H1 (cell line): Measurements from ENCODE around the gene SLC6A17. TPM values are rescaled to one million over a fixed set of nuclear protein-coding genes. Genes with fewer than 3 reads are reported as not detected.

Experiments
- CTCF ChIA-PET: fragments of 300-600 bp; sonication (Branson Sonifier 250); formaldehyde crosslinking; loops from one replicate; lab custom pipeline; 2021; ENCODE audit not compliant: partially characterized antibody; lab: Charles Lee
- POLR2A ChIA-PET: fragments of 300-600 bp; sonication (Branson Sonifier 250); formaldehyde crosslinking; loops from one replicate; lab custom pipeline; 2021; ENCODE audit warnings: inconsistent platforms; ENCODE audit not compliant: partially characterized antibody; lab: Charles Lee
- DNase-seq, 2 experiments: peaks; one replicate each; pipeline versions ENCODE4 v3.0.0 to v3.0.0-alpha.2; 2010 to 2022; ENCODE audit warnings: low spot score in 2 of 2, low read depth in 1 of 2, mixed read lengths in 1 of 2
- FAIRE-seq: peaks from 2 replicates; lab custom pipeline; 2011; peaks lifted over from hg19 to GRCh38; lab: Jason Lieb, UNC
- H2AFZ ChIP-seq: 2 replicates; pipeline ENCODE4 v1.8.1; 2012; ENCODE audit warnings: low read length, inconsistent platforms
- H2AK5ac ChIP-seq: 2 replicates; pipeline ENCODE4 v1.6.1; 2013; ENCODE audit warnings: low read depth, low read length
- H2BK120ac ChIP-seq: replicated peaks from 2 replicates; pipeline ENCODE3; 2013; ENCODE audit warnings: low read depth, low read length, inconsistent platforms
- H2BK12ac ChIP-seq: 2 replicates; pipeline ENCODE4 v1.6.1; 2013; ENCODE audit warnings: low read depth, low read length
- H2BK15ac ChIP-seq: 2 replicates; pipeline ENCODE4 v1.6.1; 2013; ENCODE audit warnings: low read length
- H2BK20ac ChIP-seq: 2 replicates; pipeline ENCODE4 v1.6.1; 2013; ENCODE audit warnings: low read length
- H2BK5ac ChIP-seq: 2 replicates; pipeline ENCODE4 v1.6.1; 2013; ENCODE audit warnings: low read depth, low read length
- H3K14ac ChIP-seq: 2 replicates; pipeline ENCODE4 v1.6.1; 2013; ENCODE audit warnings: inconsistent platforms; ENCODE audit not compliant: insufficient read length
- H3K18ac ChIP-seq: 2 replicates; pipeline ENCODE4 v1.6.1; 2013; ENCODE audit warnings: low read length; ENCODE audit errors: extremely low read depth
- H3K23ac ChIP-seq: 2 replicates; pipeline ENCODE4 v1.6.1; 2013; ENCODE audit warnings: inconsistent platforms; ENCODE audit not compliant: insufficient read length
- H3K23me2 ChIP-seq: 2 replicates; pipeline ENCODE4 v1.6.1; 2013; ENCODE audit warnings: low read depth, low read length
- H3K27ac ChIP-seq: 2 replicates; pipeline ENCODE4 v1.6.1; 2011; ENCODE audit warnings: low read depth, low read length, inconsistent platforms
- H3K27me3 ChIP-seq, 4 experiments: replicated peaks in 1 of 4; 1 replicate in 1 of 4; 2 replicates in 3 of 4; pipeline versions ENCODE4 v1.6.1 to v1.8.1; 2011 to 2013; ENCODE audit warnings: low read length in 3 of 4, mild to moderate bottlenecking in 3 of 4, inconsistent platforms in 2 of 4, mixed read lengths in 2 of 4, moderate library complexity in 1 of 4; ENCODE audit not compliant: control insufficient read depth in 3 of 4, insufficient read depth in 3 of 4; ENCODE audit errors: extremely low read depth in 1 of 4
- H3K36me3 ChIP-seq, 4 experiments: 2 replicates each; pipeline versions ENCODE4 v1.6.1 to v1.8.1; 2011 to 2013; ENCODE audit warnings: mild to moderate bottlenecking in 4 of 4, low read length in 3 of 4, moderate library complexity in 2 of 4, control low read depth in 1 of 4, inconsistent platforms in 1 of 4; ENCODE audit not compliant: insufficient read depth in 4 of 4, control insufficient read depth in 2 of 4
- H3K4ac ChIP-seq: replicated peaks from 2 replicates; pipeline ENCODE3; 2013; ENCODE audit warnings: low read length, low read depth, mixed read lengths, inconsistent platforms; ENCODE audit not compliant: insufficient read length
- H3K4me1 ChIP-seq, 4 experiments: replicated peaks in 1 of 4; 1 replicate in 1 of 4; 2 replicates in 3 of 4; pipeline versions ENCODE4 v1.6.1 to v1.8.1; 2011 to 2013; ENCODE audit warnings: low read length in 3 of 4, inconsistent platforms in 2 of 4, mixed read lengths in 1 of 4; ENCODE audit not compliant: insufficient read depth in 4 of 4, control insufficient read depth in 3 of 4
- H3K4me2 ChIP-seq, 2 experiments: 2 replicates each; pipeline versions ENCODE4 v1.6.1 to v1.8.1; 2011 to 2013; ENCODE audit warnings: low read depth in 2 of 2, low read length in 2 of 2, control low read depth in 1 of 2, inconsistent platforms in 1 of 2, mild to moderate bottlenecking in 1 of 2; ENCODE audit not compliant: insufficient read depth in 1 of 2
- H3K4me3 ChIP-seq, 4 experiments: fragments of 200-600, 300-600 bp in 1 of 4; sonication (generic), shearing (Covaris generic), sonication (Bioruptor Twin) in 1 of 4; 2 replicates each; pipeline versions ENCODE4 v1.5.1 to v1.8.1; 2011 to 2016; ENCODE audit warnings: low read length in 4 of 4, low read depth in 3 of 4, control low read depth in 2 of 4, inconsistent platforms in 2 of 4, mild to moderate bottlenecking in 2 of 4, mixed read lengths in 1 of 4, moderate library complexity in 1 of 4; ENCODE audit not compliant: insufficient read depth in 2 of 4; ENCODE audit errors: extremely low read depth in 1 of 4
- H3K56ac ChIP-seq: replicated peaks from 2 replicates; pipeline ENCODE3; 2013; ENCODE audit warnings: low read depth, mild to moderate bottlenecking, mixed read lengths, low read length, inconsistent platforms; ENCODE audit not compliant: insufficient read length
- H3K79me1 ChIP-seq: 2 replicates; pipeline ENCODE4 v1.6.1; 2013; ENCODE audit warnings: low read depth, low read length, control low read depth
- H3K79me2 ChIP-seq, 2 experiments: 2 replicates each; pipeline versions ENCODE4 v1.6.1 to v1.8.1; 2012 to 2013; ENCODE audit warnings: low read length in 2 of 2, mild to moderate bottlenecking in 2 of 2, inconsistent platforms in 1 of 2; ENCODE audit not compliant: insufficient read depth in 2 of 2, control insufficient read depth in 1 of 2
- H3K9ac ChIP-seq, 4 experiments: replicated peaks in 1 of 4; 1 replicate in 1 of 4; 2 replicates in 3 of 4; pipeline versions ENCODE4 v1.6.1 to v1.8.1; 2011 to 2013; ENCODE audit warnings: low read depth in 3 of 4, low read length in 3 of 4, control low read depth in 2 of 4, mild to moderate bottlenecking in 2 of 4, moderate library complexity in 2 of 4, inconsistent platforms in 1 of 4; ENCODE audit errors: extremely low read depth in 1 of 4
- H3K9me3 ChIP-seq, 2 experiments: 2 replicates each; pipeline versions ENCODE4 v1.6.1 to v1.8.1; 2012 to 2013; ENCODE audit warnings: mild to moderate bottlenecking in 2 of 2, moderate library complexity in 2 of 2, control low read depth in 1 of 2, inconsistent platforms in 1 of 2, low read depth in 1 of 2, low read length in 1 of 2, mixed read lengths in 1 of 2; ENCODE audit not compliant: insufficient read depth in 2 of 2
- H4K20me1 ChIP-seq, 2 experiments: replicated peaks in 1 of 2; 2 replicates each; pipeline versions ENCODE3 to v1.8.1; 2011 to 2013; ENCODE audit warnings: inconsistent platforms in 2 of 2, low read length in 2 of 2, mild to moderate bottlenecking in 1 of 2; ENCODE audit not compliant: insufficient read depth in 2 of 2, control insufficient read depth in 1 of 2
- H4K5ac ChIP-seq: 2 replicates; pipeline ENCODE4 v1.6.1; 2013; ENCODE audit warnings: low read length, low read depth, mixed read lengths, inconsistent platforms; ENCODE audit not compliant: insufficient read length
- H4K8ac ChIP-seq: 2 replicates; pipeline ENCODE4 v1.8.0; 2013; ENCODE audit warnings: mild to moderate bottlenecking, moderate library complexity, low read length, inconsistent platforms; ENCODE audit not compliant: insufficient read depth; ENCODE audit errors: extremely low read depth
- H4K91ac ChIP-seq: replicated peaks from 2 replicates; pipeline ENCODE3; 2013; ENCODE audit warnings: low read length, mixed read lengths, inconsistent platforms; ENCODE audit not compliant: insufficient read length
- ASH2L ChIP-seq: fragments of 200-600, 300-600 bp; sonication (generic); IDR thresholded peaks from one replicate; pipeline ENCODE4 v1.7.1; 2017; ENCODE audit warnings: low read length
- CHD1 ChIP-seq: IDR thresholded peaks from 2 replicates; pipeline ENCODE4 v1.6.1; 2012; ENCODE audit warnings: low read depth, low read length, improper control_type of control experiment
- CHD2 ChIP-seq: IDR thresholded peaks from 2 replicates; pipeline ENCODE4 v1.6.1; 2012; ENCODE audit warnings: low read length, improper control_type of control experiment
- GTF2F1 ChIP-seq: IDR thresholded peaks from 2 replicates; pipeline ENCODE4 v1.6.1; 2012; ENCODE audit warnings: low read depth, low read length, improper control_type of control experiment, borderline replicate concordance
- HDAC6 ChIP-seq: IDR thresholded peaks from one replicate; pipeline ENCODE4 v1.7.1; 2012; ENCODE audit warnings: low read depth, mild to moderate bottlenecking, inconsistent platforms, low read length, moderate library complexity
- JUND ChIP-seq: IDR thresholded peaks from 2 replicates; pipeline ENCODE4 v1.6.1; 2011; ENCODE audit warnings: mild to moderate bottlenecking, improper control_type of control experiment, low read length
- KDM4A ChIP-seq: IDR thresholded peaks from one replicate; pipeline ENCODE4 v1.7.1; 2012; ENCODE audit warnings: low read depth, mild to moderate bottlenecking, moderate library complexity, low read length, inconsistent platforms; ENCODE audit not compliant: severe bottlenecking
- SIN3A ChIP-seq, 2 experiments: IDR thresholded peaks in 1 of 2; conservative IDR thresholded peaks in 1 of 2; 2 replicates each; pipeline ENCODE4 v1.6.1; 2011 to 2012; ENCODE audit warnings: low read length in 2 of 2, improper control_type of control experiment in 1 of 2, low read depth in 1 of 2, mild to moderate bottlenecking in 1 of 2
- SUZ12 ChIP-seq: fragments of 200-600 bp; sonication (generic); IDR thresholded peaks from 2 replicates; pipeline ENCODE4 v1.6.1; 2012; ENCODE audit warnings: mild to moderate bottlenecking, inconsistent platforms, low read length, moderate library complexity, mixed read lengths
- WGBS, 2 experiments: shearing (Covaris generic) in 1 of 2; methylation state at CpG; one replicate each; pipeline versions ENCODE4 v1.1.6 to v1.1.7; 2013 to 2015; ENCODE audit warnings: low lambda C conversion rate in 2 of 2, mixed read lengths in 2 of 2, inconsistent platforms in 1 of 2, low coverage in 1 of 2, missing lambda C conversion rate in 1 of 2; ENCODE audit not compliant: insufficient replicate concordance in 2 of 2, insufficient coverage in 1 of 2, insufficient read length in 1 of 2; ENCODE audit errors: extremely low coverage in 1 of 2, missing lambda C conversion rate in 1 of 2; 5-methylcytosine and 5-hydroxymethylcytosine counted together
- polyA plus RNA-seq, 7 experiments: library from polyadenylated mRNA; depleted of rRNA in 3 of 7; stranded (reverse) in 5 of 7; unstranded in 2 of 7; fragments of >200 nt in 5 of 7; fragments of 200-250 nt in 2 of 7; gene quantifications; 1 replicate in 5 of 7; 2 replicates in 1 of 7; 4 replicates in 1 of 7; pipeline versions ENCODE4 v1.2.1 to v1.2.3, GENCODE V29; 2011 to 2013; ENCODE audit warnings: missing spikeins in 2 of 7, mixed read lengths in 2 of 7
- total RNA-seq: library from RNA; stranded (reverse); fragmentation: NEBNext Ultra II Directional; extraction: Animal tissue kit (Norgen Biotek cat#: 25700); gene quantifications from 2 replicates; pipeline ENCODE4 v1.2.1, GENCODE V29; 2021
- TF ChIP-seq, protein P1 (sequence below): IDR thresholded peaks from 2 replicates; pipeline ENCODE4 v1.6.1; 2011; ENCODE audit warnings: low read depth, mild to moderate bottlenecking, low read length; ENCODE audit not compliant: insufficient read depth
- TF ChIP-seq, protein P2 (sequence below): IDR thresholded peaks from 2 replicates; pipeline ENCODE4 v1.6.1; 2012; ENCODE audit warnings: inconsistent platforms
- TF ChIP-seq, protein P3 (sequence below): IDR thresholded peaks from 2 replicates; pipeline ENCODE4 v1.6.1; 2012; ENCODE audit warnings: inconsistent platforms

Gene SLC6A17
- total and polyA plus RNA-seq, 2 of the 8 experiments (the other 6 are each of a cell fraction or from before 2014, with no cell fraction given): 0.15 to 0.28 TPM

DNA sequence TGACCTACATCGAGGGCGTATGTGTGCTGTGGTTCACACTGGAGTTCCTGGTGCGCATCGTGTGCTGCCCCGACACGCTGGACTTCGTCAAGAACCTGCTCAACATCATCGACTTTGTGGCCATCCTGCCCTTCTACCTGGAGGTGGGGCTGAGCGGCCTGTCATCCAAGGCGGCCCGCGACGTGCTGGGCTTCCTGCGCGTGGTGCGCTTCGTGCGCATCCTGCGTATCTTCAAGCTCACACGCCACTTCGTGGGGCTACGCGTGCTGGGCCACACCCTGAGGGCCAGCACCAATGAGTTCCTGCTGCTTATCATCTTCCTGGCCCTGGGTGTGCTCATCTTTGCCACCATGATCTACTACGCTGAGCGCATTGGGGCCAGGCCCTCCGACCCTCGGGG is 72.8 kb downstream of the SLC6A17 start:
- no peak overlapping the region for H3K56ac ChIP-seq
- H3K79me2 ChIP-seq: no peaks in the 10 kb centered on the region
- H2BK20ac ChIP-seq: no peak overlapping the region
- no peak overlapping the region for H2BK15ac ChIP-seq
- no peak overlapping the region for H2AFZ ChIP-seq
- H3K36me3 ChIP-seq: no peaks in the 10 kb centered on the region
- no peak overlapping the region for H2BK120ac ChIP-seq
- H4K20me1 ChIP-seq: peaks cover 0 to 19% of the 10 kb centered on the region in 2 experiments
- 95% methylated on average over 27 of the region's 27 CpGs; no CpG with 5 or more reads in 1 of the 2 experiments for WGBS, 2 experiments
- no peak overlapping the region for H3K9ac ChIP-seq
- FAIRE-seq: no peak
- no peak overlapping the region for H3K14ac ChIP-seq
- CTCF ChIA-PET: interaction anchor here (1.2 to 2.2 kb wide), 5 partner anchors 9 to 273 kb away, joined by 3 to 12 read pairs (median 3); no protein-coding TSS in a partner anchor
- H4K8ac ChIP-seq: no peak overlapping the region
- H3K27me3 ChIP-seq: no peaks in the 10 kb centered on the region
- no peaks in the 10 kb centered on the region for H3K23me2 ChIP-seq
- no peaks in the 10 kb centered on the region; a peak in 1 of 7 replicates for H3K4me1 ChIP-seq
- no peak overlapping the region for H3K18ac ChIP-seq
- H3K79me1 ChIP-seq: no peaks in the 10 kb centered on the region; the same call in none of the 2 replicates
- H4K5ac ChIP-seq: no peak overlapping the region
- POLR2A ChIA-PET: interaction anchor here (1.6 kb wide), 1 partner anchor 14 kb away, joined by 5 read pairs; the partner anchor contains the start of gene KCNC4
- H3K9me3 ChIP-seq: no peaks in the 10 kb centered on the region
- H3K4ac ChIP-seq: no peak overlapping the region
- H3K27ac ChIP-seq: no peak overlapping the region
- H3K4me2 ChIP-seq: no peak overlapping the region
- H2BK5ac ChIP-seq: peak overlapping the region; percentile 30; the same call in 1 of the 2 replicates
- H2BK12ac ChIP-seq: no peak overlapping the region
- no peak overlapping the region for H2AK5ac ChIP-seq
- no peak for DNase-seq
- H3K4me3 ChIP-seq: no peak overlapping the region
- no peak overlapping the region for H4K91ac ChIP-seq
- H3K23ac ChIP-seq: no peak overlapping the region
- TF ChIP-seq CHD1 (no peak), SUZ12 (no peak), JUND (no peak), KDM4A (no peak), HDAC6 (no peak), SIN3A (conservative IDR thresholded peaks at IDR 0.05 in 1 of 2, IDR thresholded peaks at IDR 0.05 in 1 of 2; ENCODE audit: low read depth in 1 of 2, low read length in 2 of 2) (no peak), CHD2 (no peak), GTF2F1 (no peak), ASH2L (no peak)
- TF ChIP-seq, protein P1, sequence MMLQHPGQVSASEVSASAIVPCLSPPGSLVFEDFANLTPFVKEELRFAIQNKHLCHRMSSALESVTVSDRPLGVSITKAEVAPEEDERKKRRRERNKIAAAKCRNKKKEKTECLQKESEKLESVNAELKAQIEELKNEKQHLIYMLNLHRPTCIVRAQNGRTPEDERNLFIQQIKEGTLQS: no peak
- TF ChIP-seq, protein P2, sequence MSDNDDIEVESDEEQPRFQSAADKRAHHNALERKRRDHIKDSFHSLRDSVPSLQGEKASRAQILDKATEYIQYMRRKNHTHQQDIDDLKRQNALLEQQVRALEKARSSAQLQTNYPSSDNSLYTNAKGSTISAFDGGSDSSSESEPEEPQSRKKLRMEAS: no peak
- TF ChIP-seq, protein P3, sequence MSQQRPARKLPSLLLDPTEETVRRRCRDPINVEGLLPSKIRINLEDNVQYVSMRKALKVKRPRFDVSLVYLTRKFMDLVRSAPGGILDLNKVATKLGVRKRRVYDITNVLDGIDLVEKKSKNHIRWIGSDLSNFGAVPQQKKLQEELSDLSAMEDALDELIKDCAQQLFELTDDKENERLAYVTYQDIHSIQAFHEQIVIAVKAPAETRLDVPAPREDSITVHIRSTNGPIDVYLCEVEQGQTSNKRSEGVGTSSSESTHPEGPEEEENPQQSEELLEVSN: no peak
